ENCODE measurements around the gene IPO5. TPM values are rescaled to one million over a fixed set of nuclear protein-coding genes. Genes with fewer than 3 reads are reported as not detected.
A peak's percentile ranks its signal among the peaks of the same experiment; 100 is the strongest.
"Not testable (repeated sequence)": the region's sequence is repeated elsewhere in the genome, so short reads cannot be mapped to it uniquely, and the experiment has no call there.

IPO5 gene
- total RNA-seq, 4 donors from 2014 or later = 119 to 144 (median 130) TPM

GRCh38 chr13:97948041-97948440, 5.4 kb upstream of the IPO5 start:
- intact Hi-C loops (cut with DNase I) = no loop called here
- TF ChIP-seq EP300 (IDR thresholded peaks at IDR 0.05) (no peak), CTCF (IDR thresholded peaks at IDR 0.05) (no peak), POLR2A (IDR thresholded peaks at IDR 0.05; ENCODE audit: low read depth) (no peak), POLR2AphosphoS5 (IDR thresholded peaks at IDR 0.05) (no peak)
- 100% methylated on average over 3 of the region's 3 CpGs for WGBS

GRCh38 chr13:97949316-97949715, 4.2 kb upstream of the IPO5 start:
- H3K36me3 ChIP-seq; intact Hi-C loops (cut with DNase I); H3K4me1 ChIP-seq; H3K9me3 ChIP-seq; H3K4me3 ChIP-seq; H3K27me3 ChIP-seq; DNase-seq (ENCODE audit: extremely low spot score); H3K27ac ChIP-seq (replicated peaks in 1 of 4): not testable (repeated sequence)
- 95% methylated on average over 5 of the region's 5 CpGs for WGBS

More at GRCh38 chr13:97948041-97948440, 5.4 kb upstream of the IPO5 start:
- no peak overlapping the region for H3K27ac ChIP-seq (replicated peaks in 1 of 4)
- H3K27me3 ChIP-seq = no peaks in the 10 kb centered on the region
- DNase-seq (ENCODE audit: extremely low spot score) = no peak
- H3K36me3 ChIP-seq = no peaks in the 10 kb centered on the region
- H3K4me1 ChIP-seq = no peaks in the 10 kb centered on the region
- no peak overlapping the region for H3K4me3 ChIP-seq
- no peaks in the 10 kb centered on the region for H3K9me3 ChIP-seq

- WGBS = 83% methylated on average over 4 of the region's 4 CpGs
- TF ChIP-seq POLR2AphosphoS5 (IDR thresholded peaks at IDR 0.05) (no peak), CTCF (IDR thresholded peaks at IDR 0.05) (no peak), POLR2A (IDR thresholded peaks at IDR 0.05; ENCODE audit: low read depth) (no peak), EP300 (IDR thresholded peaks at IDR 0.05) (no peak)
Measured at GRCh38 chr13:97951376-97951775, 2.1 kb upstream of the IPO5 start.

GRCh38 chr13:97952831-97953230, 644 bp upstream of the IPO5 start:
- H3K36me3 ChIP-seq; H3K9me3 ChIP-seq; H3K4me3 ChIP-seq; H3K27me3 ChIP-seq; H3K4me1 ChIP-seq; intact Hi-C loops (cut with DNase I); H3K27ac ChIP-seq (replicated peaks in 1 of 4): not testable (repeated sequence)
- peak; percentile 55 for DNase-seq (ENCODE audit: extremely low spot score)
- 84% methylated on average over 4 of the region's 4 CpGs for WGBS

More at GRCh38 chr13:97951376-97951775, 2.1 kb upstream of the IPO5 start:
- DNase-seq (ENCODE audit: extremely low spot score) = no peak
- no peak overlapping the region for H3K27ac ChIP-seq (replicated peaks in 1 of 4)
- no peaks in the 10 kb centered on the region for H3K36me3 ChIP-seq
- intact Hi-C loops (cut with DNase I) = no loop called here
- no peaks in the 10 kb centered on the region for H3K9me3 ChIP-seq
- no peaks in the 10 kb centered on the region for H3K27me3 ChIP-seq
- no peaks in the 10 kb centered on the region for H3K4me1 ChIP-seq
- no peak overlapping the region for H3K4me3 ChIP-seq

- no peaks in the 10 kb centered on the region for H3K36me3 ChIP-seq
- intact Hi-C loops (cut with DNase I) = no loop called here
- 81% methylated on average over 6 of the region's 6 CpGs for WGBS
Measured at GRCh38 chr13:97961340-97961739, 7.9 kb downstream of the IPO5 start.

More at GRCh38 chr13:97961340-97961739, 7.9 kb downstream of the IPO5 start:
- no peak for TF ChIP-seq EP300 (IDR thresholded peaks at IDR 0.05)
- TF ChIP-seq CTCF (IDR thresholded peaks at IDR 0.05) = no peak
- no peak overlapping the region for H3K4me3 ChIP-seq
- no peaks in the 10 kb centered on the region for H3K9me3 ChIP-seq
- no peak for DNase-seq (ENCODE audit: extremely low spot score)
- H3K27ac ChIP-seq (replicated peaks in 1 of 4) = no peak overlapping the region
- H3K4me1 ChIP-seq = no peaks in the 10 kb centered on the region
- no peaks in the 10 kb centered on the region for H3K27me3 ChIP-seq

All from esophagus muscularis mucosa (tissue), 4 donors.